A549 (cell line): ENCODE measurements around the gene SPECC1. TPM values are rescaled to one million over a fixed set of nuclear protein-coding genes. Genes with fewer than 3 reads are reported as not detected.
"Not testable (repeated sequence)": the region's sequence is repeated elsewhere in the genome, so short reads cannot be mapped to it uniquely, and the experiment has no call there.

ENCODE experiments used
- ATAC-seq, 2 experiments: fragments of 200-7000 bp in 1 of 2; fragments of >200 bp in 1 of 2; cut with Nextera tagmentation in 1 of 2; cut with Tn5 transposase in 1 of 2; 3 replicates each; pipeline versions ENCODE4 v1.8.0 to v1.9.1; 2018 to 2020; ENCODE audit warnings: mild to moderate bottlenecking in 1 of 2, moderate library complexity in 1 of 2
- CTCF ChIA-PET: fragments of 300-600 bp; sonication (Branson Sonifier 250); formaldehyde crosslinking; extraction: SDS; loops from one replicate; lab custom pipeline; 2021; ENCODE audit warnings: antibody characterized with exemption, inconsistent platforms; lab: Yijun Ruan, JAX
- POLR2A ChIA-PET: fragments of 350-600 bp; formaldehyde crosslinking; extraction: SDS; loops from one replicate; lab custom pipeline; 2021; ENCODE audit warnings: antibody characterized with exemption, inconsistent platforms; lab: Yijun Ruan, JAX
- DNase-seq, 2 experiments: peaks; one replicate each; pipeline versions ENCODE4 v3.0.0 to v3.0.0-alpha.2; 2011 to 2016; ENCODE audit warnings: low read depth in 1 of 2, low spot score in 1 of 2
- FAIRE-seq: peaks from 2 replicates; lab custom pipeline; 2011; peaks lifted over from hg19 to GRCh38; lab: Jason Lieb, UNC
- H3K27ac ChIP-seq, 2 experiments: fragments of >200 bp; sonication (Bioruptor Twin); formaldehyde crosslinking; 3 replicates each; pipeline ENCODE4 v1.5.1; 2016 to 2017
- H3K4me1 ChIP-seq: fragments of >200 bp; sonication (Bioruptor Twin); formaldehyde crosslinking; 3 replicates; pipeline ENCODE4 v1.6.1; 2016
- H3K4me2 ChIP-seq: fragments of >200 bp; sonication (Bioruptor Twin); formaldehyde crosslinking; 3 replicates; pipeline ENCODE4 v1.6.1; 2016
- H3K4me3 ChIP-seq: fragments of >200 bp; sonication (Bioruptor Twin); formaldehyde crosslinking; 3 replicates; pipeline ENCODE4 v1.5.1; 2016
- H3K9me3 ChIP-seq: fragments of >200 bp; sonication (Bioruptor Twin); formaldehyde crosslinking; 3 replicates; pipeline ENCODE4 v1.6.1; 2016
- BHLHE40 ChIP-seq: IDR thresholded peaks from 2 replicates; pipeline ENCODE4 v1.6.1; 2012; ENCODE audit warnings: low read depth, low read length, inconsistent platforms
- CEBPB ChIP-seq, 2 experiments: fragments of >200 bp in 1 of 2; sonication (Bioruptor Twin) in 1 of 2; formaldehyde crosslinking in 1 of 2; IDR thresholded peaks; 2 replicates each; pipeline ENCODE4 v1.6.1; 2012 to 2016
- EHMT2 ChIP-seq: fragments of 200-600 bp; sonication (generic); IDR thresholded peaks from 2 replicates; pipeline ENCODE4 v1.6.1; 2016; ENCODE audit warnings: antibody characterized with exemption, low read depth, mild to moderate bottlenecking, moderate library complexity
- ESRRA ChIP-seq: fragments of 150-350 bp; IDR thresholded peaks from 2 replicates; pipeline ENCODE4 v1.6.1; 2014; ENCODE audit warnings: mild to moderate bottlenecking, low read length, borderline replicate concordance
- HOXB13 ChIP-seq: fragments of 250-450 bp; sonication (Bioruptor Pico); IDR thresholded peaks from 2 replicates; pipeline ENCODE4 v1.5.0; 2020; ENCODE audit warnings: low read depth, mild to moderate bottlenecking, moderate library complexity
- KDM1A ChIP-seq: fragments of 200-600 bp; sonication (generic); IDR thresholded peaks from 2 replicates; pipeline ENCODE4 v1.6.1; 2016; ENCODE audit warnings: low read depth, mild to moderate bottlenecking
- MAFK ChIP-seq: fragments of 450-650 bp; IDR thresholded peaks from 2 replicates; pipeline ENCODE4 v1.6.1; 2014; ENCODE audit not compliant: partially characterized antibody
- POLR2A ChIP-seq: IDR thresholded peaks from 2 replicates; pipeline ENCODE4 v1.6.1; 2012; ENCODE audit warnings: mild to moderate bottlenecking, low read length
- RCOR1 ChIP-seq: fragments of 150-350 bp; IDR thresholded peaks from 2 replicates; pipeline ENCODE4 v1.6.1; 2014; ENCODE audit warnings: antibody characterized with exemption, low read length, low read depth
- SMC3 ChIP-seq: fragments of >200 bp; sonication (Bioruptor Twin); formaldehyde crosslinking; IDR thresholded peaks from 3 replicates; pipeline ENCODE4 v1.6.1; 2018; ENCODE audit warnings: inconsistent platforms
- SREBF2 ChIP-seq: fragments of 450-650 bp; IDR thresholded peaks from 2 replicates; pipeline ENCODE4 v1.6.1; 2014; ENCODE audit warnings: mild to moderate bottlenecking, moderate library complexity
- TP53 ChIP-seq: fragments of 250-450 bp; sonication (Bioruptor Pico); IDR thresholded peaks from 2 replicates; pipeline ENCODE4 v1.5.0; 2021; ENCODE audit warnings: mild to moderate bottlenecking, moderate library complexity
- ZC3H11A ChIP-seq: fragments of 450-650 bp; IDR thresholded peaks from 2 replicates; pipeline ENCODE4 v1.6.1; 2014; ENCODE audit warnings: antibody characterized with exemption, mild to moderate bottlenecking
- ZNF302 ChIP-seq: fragments of 250-450 bp; sonication (Bioruptor Pico); IDR thresholded peaks from 2 replicates; pipeline ENCODE4 v1.9.0; 2021; ENCODE audit warnings: inconsistent platforms, mild to moderate bottlenecking, moderate library complexity
- WGBS: methylation state at CpG from one replicate; pipeline ENCODE4 v1.1.6; 2017; ENCODE audit errors: missing lambda C conversion rate; 5-methylcytosine and 5-hydroxymethylcytosine counted together
- polyA plus RNA-seq, 4 experiments: library from polyadenylated mRNA; depleted of rRNA in 3 of 4; stranded (reverse); fragments of >200 nt; fragmentation: RNase III in 1 of 4; extraction: RNeasy Plus Mini Kit Qiagen cat#74134 plus additional on column Dnase treatment in 1 of 4; gene quantifications; 2 replicates in 3 of 4; 3 replicates in 1 of 4; pipeline ENCODE4 v1.2.3, GENCODE V29; 2011 to 2017
- TF ChIP-seq, protein P1 (sequence below): IDR thresholded peaks from 2 replicates; pipeline ENCODE4 v1.6.1; 2012; ENCODE audit warnings: low read depth, borderline replicate concordance
- TF ChIP-seq, protein P2 (sequence below): fragments of >200 bp; sonication (Bioruptor Twin); formaldehyde crosslinking; IDR thresholded peaks from 3 replicates; pipeline ENCODE4 v1.5.1; 2016
- TF ChIP-seq, protein P3 (sequence below): fragments of >200 bp; sonication (Bioruptor Twin); formaldehyde crosslinking; IDR thresholded peaks from 3 replicates; pipeline ENCODE4 v1.6.1; 2016
- TF ChIP-seq, protein P4 (sequence below): fragments of >200 bp; sonication (Bioruptor Twin); formaldehyde crosslinking; IDR thresholded peaks from 2 replicates; pipeline ENCODE4 v1.6.1; 2016
- TF ChIP-seq, protein P5 (sequence below): fragments of 250-450 bp; sonication (Bioruptor Pico); IDR thresholded peaks from 2 replicates; pipeline ENCODE4 v1.5.0; 2021; ENCODE audit warnings: mild to moderate bottlenecking, moderate library complexity, borderline replicate concordance

Gene SPECC1
- polyA plus RNA-seq, 2 of the 4 experiments (the other 2 are of a cell fraction) = 45.1 to 66.2 TPM

DNA sequence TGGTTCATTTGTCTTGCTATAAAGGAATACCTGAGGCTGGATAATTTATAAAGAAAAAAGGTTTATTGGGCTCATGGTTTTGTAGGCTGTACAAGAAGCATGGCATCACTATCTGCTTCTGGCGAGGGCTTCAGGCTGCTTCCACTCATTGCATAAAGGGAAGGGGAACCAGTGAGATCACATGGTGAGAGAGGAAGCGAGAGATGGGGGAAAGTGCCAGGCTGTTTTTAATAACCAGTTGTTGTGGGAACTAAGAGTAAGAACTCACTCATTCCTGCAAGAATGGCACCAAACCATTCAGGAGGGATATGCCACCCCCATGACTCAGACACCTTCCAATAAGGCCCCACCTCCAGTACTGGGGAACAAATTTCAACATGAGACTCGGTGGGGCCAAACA is 24.3 kb downstream of the SPECC1 start:
- TF ChIP-seq HOXB13 (no peak), KDM1A (no peak), SMC3 (no peak)
- FAIRE-seq (no peak), DNase-seq (no peak), ATAC-seq (no peak)
- ChIA-PET CTCF (interaction anchor here (0.6 to 2.3 kb wide), 5 partner anchors 10 to 98 kb away, joined by 4 to 5 read pairs (median 4); no protein-coding TSS in a partner anchor), POLR2A (no interaction called here)
- no peak overlapping the region for H3K4me2 ChIP-seq
- no peak overlapping the region for H3K4me3 ChIP-seq
- no peaks in the 10 kb centered on the region for H3K9me3 ChIP-seq
- 83% methylated on average over 3 of the region's 3 CpGs for WGBS
- no peak overlapping the region for H3K27ac ChIP-seq
- H3K4me1 ChIP-seq = no peaks in the 10 kb centered on the region

DNA sequence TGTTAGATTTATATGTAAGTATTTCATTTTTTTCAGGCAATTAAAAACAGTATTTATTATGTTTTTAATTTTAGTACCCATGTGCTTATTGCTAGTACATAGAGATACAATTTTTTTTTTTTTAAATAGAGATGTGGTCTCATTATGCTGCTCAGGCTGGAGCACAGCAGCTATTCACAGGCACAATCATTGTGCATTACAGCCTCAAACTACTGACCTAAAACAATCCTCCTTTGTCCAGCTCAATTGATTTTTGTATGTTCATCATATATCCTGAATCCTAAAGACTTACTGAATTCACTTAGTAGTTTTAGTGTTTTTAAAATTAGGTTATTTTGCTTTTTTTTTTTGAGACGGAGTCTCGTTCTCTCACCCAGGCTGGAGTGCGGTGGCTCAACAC is 26.3 kb downstream of the SPECC1 start:
- POLR2A ChIA-PET = no interaction called here

DNA sequence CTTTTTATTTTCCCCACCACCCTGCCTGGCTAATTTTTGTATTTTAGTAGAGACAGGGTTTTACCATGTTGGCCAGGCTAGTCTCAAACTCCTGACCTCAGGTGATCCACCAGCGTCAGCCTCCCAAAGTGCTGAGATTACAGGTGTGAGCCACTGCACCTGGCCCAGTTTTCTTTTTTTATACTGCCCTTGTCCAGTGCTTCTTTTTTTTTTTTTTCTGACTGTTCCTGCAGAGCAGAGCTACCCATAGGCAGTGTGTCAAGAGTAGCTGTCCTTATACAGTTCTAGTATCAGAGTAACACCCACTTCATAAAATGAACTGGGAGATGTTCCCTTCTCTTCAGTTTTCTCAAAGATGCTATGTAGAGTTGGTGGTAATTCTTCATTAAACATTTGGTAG is 28.1 kb downstream of the SPECC1 start:
- H3K9me3 ChIP-seq, H3K4me1 ChIP-seq, ATAC-seq, H3K4me2 ChIP-seq, FAIRE-seq, H3K4me3 ChIP-seq, H3K27ac ChIP-seq, POLR2A ChIA-PET, DNase-seq: not testable (repeated sequence)
- CTCF ChIA-PET = interaction anchor here (3.4 kb wide), 1 partner anchor 28 kb away, joined by 19 read pairs; the partner anchor contains the start of gene SPECC1
- 89% methylated on average over 1 of the region's 1 CpG for WGBS

More for the DNA sequence above, 26.3 kb downstream of the SPECC1 start:
- Histone ChIP-seq H3K4me3 (no peak overlapping the region), H3K4me1 (no peaks in the 10 kb centered on the region), H3K4me2 (no peak overlapping the region), H3K27ac (no peak overlapping the region), H3K9me3 (no peaks in the 10 kb centered on the region)
- WGBS = 98% methylated on average over 3 of the region's 3 CpGs
- CTCF ChIA-PET = interaction anchor here (0.9 to 3.4 kb wide), 3 partner anchors 26 to 43 kb away, joined by 3 to 19 read pairs (median 4); partner anchors contain the start of gene SPECC1
- FAIRE-seq (no peak), ATAC-seq (no peak), DNase-seq (no peak)
- TF ChIP-seq SREBF2 = no peak

DNA sequence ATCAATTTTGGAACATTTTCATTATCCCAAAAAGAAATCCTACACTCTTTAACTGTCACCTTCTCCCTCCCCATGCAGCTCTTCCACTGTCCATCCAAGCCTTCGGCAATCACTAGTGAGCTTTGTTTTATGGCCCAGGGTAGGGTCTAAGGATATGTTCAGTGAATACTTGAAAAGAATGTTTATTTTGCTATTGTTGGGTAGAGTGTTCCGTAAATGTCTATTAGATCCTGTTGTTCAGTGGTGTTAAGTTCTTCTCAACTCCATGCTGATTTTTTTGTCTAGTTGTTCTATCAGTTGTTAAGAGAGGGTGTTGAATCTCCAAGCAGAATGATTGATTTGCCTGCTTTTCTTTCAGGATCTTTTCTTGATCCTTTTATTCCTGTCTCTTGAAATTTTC is 29.9 kb downstream of the SPECC1 start:
- WGBS = 89% methylated on average over 2 of the region's 2 CpGs
- Histone ChIP-seq H3K4me2 (no peak overlapping the region), H3K27ac (no peak overlapping the region), H3K4me1 (no peaks in the 10 kb centered on the region), H3K9me3 (no peaks in the 10 kb centered on the region), H3K4me3 (no peak overlapping the region)
- FAIRE-seq (peak; percentile 76), DNase-seq (no peak), ATAC-seq (no peak)
- CTCF ChIA-PET = interaction anchor here (1.4 kb wide), 1 partner anchor 29 kb away, joined by 4 read pairs; no protein-coding TSS in a partner anchor
- no peak for TF ChIP-seq EHMT2
- TF ChIP-seq ZNF302 (CRISPR knock-in tag) = no peak
- no peak for TF ChIP-seq TP53
- no peak for TF ChIP-seq ZC3H11A
- no peak for TF ChIP-seq POLR2A
- TF ChIP-seq, protein P1, sequence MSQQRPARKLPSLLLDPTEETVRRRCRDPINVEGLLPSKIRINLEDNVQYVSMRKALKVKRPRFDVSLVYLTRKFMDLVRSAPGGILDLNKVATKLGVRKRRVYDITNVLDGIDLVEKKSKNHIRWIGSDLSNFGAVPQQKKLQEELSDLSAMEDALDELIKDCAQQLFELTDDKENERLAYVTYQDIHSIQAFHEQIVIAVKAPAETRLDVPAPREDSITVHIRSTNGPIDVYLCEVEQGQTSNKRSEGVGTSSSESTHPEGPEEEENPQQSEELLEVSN = no peak
- TF ChIP-seq BHLHE40 = no peak
- TF ChIP-seq ESRRA = no peak
- TF ChIP-seq RCOR1 = no peak
- TF ChIP-seq, protein P2, sequence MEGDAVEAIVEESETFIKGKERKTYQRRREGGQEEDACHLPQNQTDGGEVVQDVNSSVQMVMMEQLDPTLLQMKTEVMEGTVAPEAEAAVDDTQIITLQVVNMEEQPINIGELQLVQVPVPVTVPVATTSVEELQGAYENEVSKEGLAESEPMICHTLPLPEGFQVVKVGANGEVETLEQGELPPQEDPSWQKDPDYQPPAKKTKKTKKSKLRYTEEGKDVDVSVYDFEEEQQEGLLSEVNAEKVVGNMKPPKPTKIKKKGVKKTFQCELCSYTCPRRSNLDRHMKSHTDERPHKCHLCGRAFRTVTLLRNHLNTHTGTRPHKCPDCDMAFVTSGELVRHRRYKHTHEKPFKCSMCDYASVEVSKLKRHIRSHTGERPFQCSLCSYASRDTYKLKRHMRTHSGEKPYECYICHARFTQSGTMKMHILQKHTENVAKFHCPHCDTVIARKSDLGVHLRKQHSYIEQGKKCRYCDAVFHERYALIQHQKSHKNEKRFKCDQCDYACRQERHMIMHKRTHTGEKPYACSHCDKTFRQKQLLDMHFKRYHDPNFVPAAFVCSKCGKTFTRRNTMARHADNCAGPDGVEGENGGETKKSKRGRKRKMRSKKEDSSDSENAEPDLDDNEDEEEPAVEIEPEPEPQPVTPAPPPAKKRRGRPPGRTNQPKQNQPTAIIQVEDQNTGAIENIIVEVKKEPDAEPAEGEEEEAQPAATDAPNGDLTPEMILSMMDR = no peak
- no peak for TF ChIP-seq MAFK
- TF ChIP-seq, protein P3, sequence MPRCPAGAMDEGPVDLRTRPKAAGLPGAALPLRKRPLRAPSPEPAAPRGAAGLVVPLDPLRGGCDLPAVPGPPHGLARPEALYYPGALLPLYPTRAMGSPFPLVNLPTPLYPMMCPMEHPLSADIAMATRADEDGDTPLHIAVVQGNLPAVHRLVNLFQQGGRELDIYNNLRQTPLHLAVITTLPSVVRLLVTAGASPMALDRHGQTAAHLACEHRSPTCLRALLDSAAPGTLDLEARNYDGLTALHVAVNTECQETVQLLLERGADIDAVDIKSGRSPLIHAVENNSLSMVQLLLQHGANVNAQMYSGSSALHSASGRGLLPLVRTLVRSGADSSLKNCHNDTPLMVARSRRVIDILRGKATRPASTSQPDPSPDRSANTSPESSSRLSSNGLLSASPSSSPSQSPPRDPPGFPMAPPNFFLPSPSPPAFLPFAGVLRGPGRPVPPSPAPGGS = no peak
- no peak for TF ChIP-seq CEBPB (IDR thresholded peaks at IDR 0.05)
- TF ChIP-seq, protein P4, sequence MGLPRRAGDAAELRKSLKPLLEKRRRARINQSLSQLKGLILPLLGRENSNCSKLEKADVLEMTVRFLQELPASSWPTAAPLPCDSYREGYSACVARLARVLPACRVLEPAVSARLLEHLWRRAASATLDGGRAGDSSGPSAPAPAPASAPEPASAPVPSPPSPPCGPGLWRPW = no peak
- TF ChIP-seq, protein P5, sequence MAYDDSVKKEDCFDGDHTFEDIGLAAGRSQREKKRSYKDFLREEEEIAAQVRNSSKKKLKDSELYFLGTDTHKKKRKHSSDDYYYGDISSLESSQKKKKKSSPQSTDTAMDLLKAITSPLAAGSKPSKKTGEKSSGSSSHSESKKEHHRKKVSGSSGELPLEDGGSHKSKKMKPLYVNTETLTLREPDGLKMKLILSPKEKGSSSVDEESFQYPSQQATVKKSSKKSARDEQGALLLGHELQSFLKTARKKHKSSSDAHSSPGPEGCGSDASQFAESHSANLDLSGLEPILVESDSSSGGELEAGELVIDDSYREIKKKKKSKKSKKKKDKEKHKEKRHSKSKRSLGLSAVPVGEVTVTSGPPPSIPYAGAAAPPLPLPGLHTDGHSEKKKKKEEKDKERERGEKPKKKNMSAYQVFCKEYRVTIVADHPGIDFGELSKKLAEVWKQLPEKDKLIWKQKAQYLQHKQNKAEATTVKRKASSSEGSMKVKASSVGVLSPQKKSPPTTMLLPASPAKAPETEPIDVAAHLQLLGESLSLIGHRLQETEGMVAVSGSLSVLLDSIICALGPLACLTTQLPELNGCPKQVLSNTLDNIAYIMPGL (CRISPR knock-in tag) = no peak
- POLR2A ChIA-PET = no interaction called here
